Measurements from ENCODE around the gene EVX2.
A peak's percentile ranks its signal among the peaks of the same experiment; 100 is the strongest.

EVX2 gene

GRCh38 chr2:176082824-176083751, 674 bp downstream of the EVX2 start:
- Histone ChIP-seq H3K27me3 (ENCODE audit: insufficient read depth, low read length) (peaks cover 99% of the 10 kb centered on the region), H3K4me3 (ENCODE audit: low read length) (0 out of 2 replicates have a peak overlapping the region, but pooled peaks have one; percentile 10), H3K4me1 (ENCODE audit: insufficient read depth, low read length) (peaks cover 4% of the 10 kb centered on the region; the same call in 1 of the 2 replicates), H3K36me3 (ENCODE audit: insufficient read depth, low read length) (no peaks in the 10 kb centered on the region), H3K27ac (ENCODE audit: low read depth, low read length) (no peak overlapping the region), H3K9ac (ENCODE audit: low read depth, low read length) (no peak overlapping the region), H3K9me3 (ENCODE audit: insufficient read depth, low read depth, low read length) (no peaks in the 10 kb centered on the region)
- WGBS, result 1% methylated on average over 66 of the region's 66 CpGs

- Histone ChIP-seq H3K36me3 (ENCODE audit: insufficient read depth, low read length) (no peaks in the 10 kb centered on the region), H3K4me3 (ENCODE audit: low read length) (peak overlapping the region; percentile 10; the same call in 1 of the 2 replicates), H3K4me1 (ENCODE audit: insufficient read depth, low read length) (peaks cover 4% of the 10 kb centered on the region; the same call in 1 of the 2 replicates), H3K27me3 (ENCODE audit: insufficient read depth, low read length) (peaks cover 99% of the 10 kb centered on the region), H3K27ac (ENCODE audit: low read depth, low read length) (no peak overlapping the region), H3K9me3 (ENCODE audit: insufficient read depth, low read depth, low read length) (no peaks in the 10 kb centered on the region), H3K9ac (ENCODE audit: low read depth, low read length) (no peak overlapping the region)
- 2% methylated on average over 10 of the region's 10 CpGs for WGBS
Observed at GRCh38 chr2:176082525-176082823, 1.3 kb downstream of the EVX2 start.

DNA sequence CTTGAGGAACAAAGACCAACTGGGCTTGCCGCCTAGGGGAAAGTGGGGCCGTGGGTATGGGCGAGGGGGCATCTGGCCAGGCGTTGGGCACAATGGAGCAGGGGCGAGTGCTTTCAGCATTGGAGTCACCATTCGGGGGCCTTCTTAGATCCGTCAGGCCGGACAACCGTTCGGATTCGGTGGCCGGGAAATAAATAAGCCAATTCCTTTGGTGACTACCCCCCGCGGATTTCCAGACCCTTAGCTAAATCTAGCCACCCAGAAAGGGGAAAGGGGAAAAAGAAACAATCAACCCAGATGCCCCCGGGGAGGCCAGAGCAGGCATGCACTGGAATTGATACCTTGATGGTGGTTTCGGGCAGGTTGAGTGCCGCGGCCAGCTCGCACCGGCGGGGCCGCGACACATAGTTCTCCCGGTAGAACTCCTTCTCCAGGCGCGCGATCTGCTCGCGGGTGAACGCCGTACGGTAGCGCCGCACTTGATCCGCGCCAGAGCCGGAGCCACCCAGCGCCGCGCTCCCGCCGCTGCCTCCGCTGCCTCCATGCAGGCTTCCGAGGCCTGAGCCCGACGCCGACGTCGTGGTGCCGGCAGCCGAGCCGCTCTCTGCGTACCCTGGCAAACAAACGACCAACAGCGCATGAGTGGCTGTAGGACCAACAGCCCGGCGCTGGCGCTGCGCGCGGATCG, 1.8 kb downstream of the EVX2 start:
- peaks cover 4% of the 10 kb centered on the region; the same call in 1 of the 2 replicates for H3K4me1 ChIP-seq (ENCODE audit: insufficient read depth, low read length)
- peaks cover 99% of the 10 kb centered on the region for H3K27me3 ChIP-seq (ENCODE audit: insufficient read depth, low read length)
- H3K36me3 ChIP-seq (ENCODE audit: insufficient read depth, low read length), result no peaks in the 10 kb centered on the region
- no peaks in the 10 kb centered on the region for H3K9me3 ChIP-seq (ENCODE audit: insufficient read depth, low read depth, low read length)
- H3K4me3 ChIP-seq (ENCODE audit: low read length), result peak overlapping the region; percentile 14; the same call in 1 of the 2 replicates
- no peak overlapping the region for H3K27ac ChIP-seq (ENCODE audit: low read depth, low read length)
- no peak overlapping the region for H3K9ac ChIP-seq (ENCODE audit: low read depth, low read length)
- 2% methylated on average over 62 of the region's 62 CpGs for WGBS

DNA sequence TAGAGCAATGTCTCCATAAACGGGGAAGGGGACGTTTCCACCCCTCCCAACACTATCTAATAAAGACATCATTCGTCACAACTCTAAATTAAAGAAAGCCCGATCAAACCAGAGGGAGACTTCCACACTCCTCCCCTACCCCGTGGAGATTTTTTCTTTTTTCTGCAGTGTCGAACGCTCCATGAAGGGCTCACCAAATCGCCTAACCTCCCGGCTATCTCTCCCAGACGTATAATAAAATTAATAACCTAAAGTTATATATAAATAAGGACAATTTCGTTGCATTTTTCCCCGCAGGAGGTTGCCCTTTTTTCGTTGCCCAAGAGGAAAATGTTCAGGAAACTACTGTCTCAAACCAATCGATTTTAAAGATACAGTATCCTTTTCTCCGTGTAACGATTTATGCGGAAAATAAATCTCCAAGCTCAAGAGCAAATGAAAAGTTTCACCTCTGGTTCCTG, 2.4 kb downstream of the EVX2 start:
- Histone ChIP-seq H3K4me1 (ENCODE audit: insufficient read depth, low read length) (peaks cover 4% of the 10 kb centered on the region; the same call in 1 of the 2 replicates), H3K4me3 (ENCODE audit: low read length) (no peak overlapping the region)

DNA sequence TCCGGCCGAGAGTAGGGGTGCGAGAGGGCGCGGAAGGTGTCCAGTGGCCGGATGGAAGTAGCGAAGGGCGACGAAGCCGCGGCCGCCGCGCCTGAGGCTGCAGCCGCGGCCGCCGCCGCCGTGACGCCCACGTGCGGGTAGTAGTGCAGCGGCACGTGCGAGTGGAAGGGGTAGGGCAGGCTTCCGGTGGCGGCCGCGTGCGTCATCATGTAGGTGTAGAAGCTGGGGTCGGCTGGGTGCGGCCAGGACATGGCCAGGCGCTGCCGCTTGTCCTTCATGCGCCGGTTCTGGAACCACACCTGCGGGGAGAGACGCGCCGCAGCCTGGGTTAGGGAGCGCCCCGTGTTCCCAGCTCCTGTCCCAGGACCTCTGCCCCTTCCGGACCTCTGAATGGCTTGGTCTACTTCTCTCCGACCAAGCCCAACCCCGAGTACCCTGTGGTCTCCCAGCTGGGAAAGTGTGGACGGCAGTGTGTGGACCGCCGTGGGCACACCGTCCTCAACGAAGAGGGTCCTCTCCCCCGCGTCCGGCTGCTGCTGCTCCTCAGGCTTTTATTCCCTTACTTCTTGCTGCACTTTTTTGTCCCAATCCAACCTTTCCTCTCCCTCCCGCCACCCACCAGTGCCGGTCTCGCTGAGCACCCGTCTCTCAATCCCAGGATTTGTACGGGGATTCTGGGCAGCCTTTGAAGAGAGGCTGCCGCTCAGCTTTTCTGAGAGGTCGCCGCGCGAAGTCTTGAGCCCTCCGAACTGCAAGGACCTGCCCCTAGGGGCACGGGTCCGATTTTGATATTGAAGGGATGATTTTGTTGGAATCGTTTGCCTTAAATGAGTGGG, 3.0 kb downstream of the EVX2 start:
- H3K9me3 ChIP-seq (ENCODE audit: insufficient read depth, low read depth, low read length), result no peaks in the 10 kb centered on the region
- H3K9ac ChIP-seq (ENCODE audit: low read depth, low read length), result no peak overlapping the region
- WGBS, result 2% methylated on average over 68 of the region's 68 CpGs
- peaks cover 4% of the 10 kb centered on the region; the same call in 1 of the 2 replicates for H3K4me1 ChIP-seq (ENCODE audit: insufficient read depth, low read length)
- peaks cover 99% of the 10 kb centered on the region for H3K27me3 ChIP-seq (ENCODE audit: insufficient read depth, low read length)
- no peaks in the 10 kb centered on the region for H3K36me3 ChIP-seq (ENCODE audit: insufficient read depth, low read length)
- no peak overlapping the region for H3K27ac ChIP-seq (ENCODE audit: low read depth, low read length)
- peak overlapping the region; percentile 42 for H3K4me3 ChIP-seq (ENCODE audit: low read length)

More for the DNA sequence above, 2.4 kb downstream of the EVX2 start:
- peaks cover 99% of the 10 kb centered on the region for H3K27me3 ChIP-seq (ENCODE audit: insufficient read depth, low read length)
- no peak overlapping the region for H3K27ac ChIP-seq (ENCODE audit: low read depth, low read length)
- H3K9me3 ChIP-seq (ENCODE audit: insufficient read depth, low read depth, low read length), result no peaks in the 10 kb centered on the region
- H3K36me3 ChIP-seq (ENCODE audit: insufficient read depth, low read length), result no peaks in the 10 kb centered on the region
- no peak overlapping the region for H3K9ac ChIP-seq (ENCODE audit: low read depth, low read length)
- 5% methylated on average over 15 of the region's 17 CpGs for WGBS

- Histone ChIP-seq H3K4me1 (ENCODE audit: insufficient read depth, low read length) (peaks cover 4% of the 10 kb centered on the region; the same call in 1 of the 2 replicates), H3K36me3 (ENCODE audit: insufficient read depth, low read length) (no peaks in the 10 kb centered on the region), H3K27me3 (ENCODE audit: insufficient read depth, low read length) (peaks cover 99% of the 10 kb centered on the region), H3K9me3 (ENCODE audit: insufficient read depth, low read depth, low read length) (no peaks in the 10 kb centered on the region), H3K9ac (ENCODE audit: low read depth, low read length) (no peak overlapping the region), H3K4me3 (ENCODE audit: low read length) (peak overlapping the region; percentile 46), H3K27ac (ENCODE audit: low read depth, low read length) (no peak overlapping the region)
- under 1% methylated on average over 82 of the region's 86 CpGs for WGBS
Observed at GRCh38 chr2:176079831-176080539, 3.8 kb downstream of the EVX2 start.

- no peak overlapping the region for H3K27ac ChIP-seq (ENCODE audit: low read depth, low read length)
- under 1% methylated on average over 30 of the region's 30 CpGs for WGBS
- H3K36me3 ChIP-seq (ENCODE audit: insufficient read depth, low read length), result no peaks in the 10 kb centered on the region
- H3K4me1 ChIP-seq (ENCODE audit: insufficient read depth, low read length), result peaks cover 4% of the 10 kb centered on the region; the same call in 1 of the 2 replicates
- peak overlapping the region; percentile 46 for H3K4me3 ChIP-seq (ENCODE audit: low read length)
- H3K27me3 ChIP-seq (ENCODE audit: insufficient read depth, low read length), result peaks cover 99% of the 10 kb centered on the region
- H3K9ac ChIP-seq (ENCODE audit: low read depth, low read length), result no peak overlapping the region
- H3K9me3 ChIP-seq (ENCODE audit: insufficient read depth, low read depth, low read length), result no peaks in the 10 kb centered on the region
Observed at GRCh38 chr2:176079285-176079830, 4.4 kb downstream of the EVX2 start.

DNA sequence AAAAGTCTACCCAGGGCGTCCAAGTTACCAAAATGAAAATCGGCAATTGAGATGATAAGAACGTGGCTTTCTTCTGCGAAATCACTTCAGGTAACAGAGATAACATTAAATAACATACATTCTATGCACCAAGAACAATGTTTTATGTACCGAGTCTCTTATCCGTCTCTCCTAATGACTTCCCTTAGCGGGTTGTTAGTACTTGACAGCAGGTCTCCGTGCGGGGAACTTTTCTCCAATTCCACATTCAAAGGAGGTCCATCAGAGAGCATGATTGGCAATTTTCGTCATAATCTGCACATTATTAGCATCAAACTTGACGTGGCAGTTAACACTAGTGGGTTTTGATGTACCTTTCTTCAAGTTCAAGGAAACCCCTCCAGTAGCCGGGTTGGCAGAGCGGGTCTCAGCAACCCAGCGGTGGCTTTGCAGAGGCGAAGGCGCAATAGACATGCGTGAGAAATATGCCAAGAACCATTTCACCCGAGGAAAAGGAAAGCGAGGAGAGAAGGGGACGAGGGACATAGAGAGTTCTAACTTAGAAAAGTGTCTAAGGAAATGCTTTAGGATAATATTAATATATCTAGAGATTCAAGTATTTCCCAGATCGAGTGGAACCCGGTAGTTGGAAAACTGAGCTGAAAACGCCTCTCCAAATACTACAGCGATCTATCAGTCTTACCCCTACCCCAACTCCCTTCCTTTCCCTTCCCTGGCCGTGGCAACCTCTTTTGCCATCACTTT, 5.0 kb downstream of the EVX2 start:
- no peaks in the 10 kb centered on the region for H3K36me3 ChIP-seq (ENCODE audit: insufficient read depth, low read length)
- H3K4me1 ChIP-seq (ENCODE audit: insufficient read depth, low read length), result peaks cover 4% of the 10 kb centered on the region; the same call in 1 of the 2 replicates
- WGBS, result 9% methylated on average over 25 of the region's 25 CpGs
- H3K27ac ChIP-seq (ENCODE audit: low read depth, low read length), result no peak overlapping the region
- no peaks in the 10 kb centered on the region for H3K9me3 ChIP-seq (ENCODE audit: insufficient read depth, low read depth, low read length)
- no peak overlapping the region for H3K9ac ChIP-seq (ENCODE audit: low read depth, low read length)
- peak overlapping the region; percentile 46 for H3K4me3 ChIP-seq (ENCODE audit: low read length)
- peaks cover 99% of the 10 kb centered on the region for H3K27me3 ChIP-seq (ENCODE audit: insufficient read depth, low read length)

GRCh38 chr2:176076796-176077195, 7.0 kb downstream of the EVX2 start:
- WGBS, result 71% methylated on average over 2 of the region's 2 CpGs
- Histone ChIP-seq H3K9me3 (ENCODE audit: insufficient read depth, low read depth, low read length) (no peaks in the 10 kb centered on the region), H3K27me3 (ENCODE audit: insufficient read depth, low read length) (peaks cover 98% of the 10 kb centered on the region), H3K4me1 (ENCODE audit: insufficient read depth, low read length) (peaks cover 4% of the 10 kb centered on the region; the same call in 1 of the 2 replicates), H3K9ac (ENCODE audit: low read depth, low read length) (no peak overlapping the region), H3K27ac (ENCODE audit: low read depth, low read length) (no peak overlapping the region), H3K4me3 (ENCODE audit: low read length) (no peak overlapping the region), H3K36me3 (ENCODE audit: insufficient read depth, low read length) (no peaks in the 10 kb centered on the region)

Data from HUES64 (cell line).